SIG-M5 (cell line): ENCODE data around the gene CALML5.
"Not testable (repeated sequence)": the region's sequence is repeated elsewhere in the genome, so short reads cannot be mapped to it uniquely, and the experiment has no call there.

Experiments
- DNase-seq: peaks from one replicate; lab custom pipeline; 2025; lab: John Stamatoyannopoulos, UW

The CALML5 gene

GRCh38 chr10:5481121-5481520 is 18.2 kb downstream of the CALML5 start:
- no peak for DNase-seq

- no peak for DNase-seq
Measured at GRCh38 chr10:5480162-5480941, 19.0 kb downstream of the CALML5 start.

GRCh38 chr10:5479481-5480161 is 19.7 kb downstream of the CALML5 start:
- no peak for DNase-seq

GRCh38 chr10:5478694-5479305 is 20.6 kb downstream of the CALML5 start:
- no peak for DNase-seq

GRCh38 chr10:5477948-5478693 is 21.2 kb downstream of the CALML5 start:
- no peak for DNase-seq

GRCh38 chr10:5476918-5477525 is 22.3 kb downstream of the CALML5 start:
- DNase-seq: no peak

- not testable (repeated sequence) for DNase-seq
Measured at GRCh38 chr10:5475974-5476807, 23.2 kb downstream of the CALML5 start.

GRCh38 chr10:5475088-5475487 is 24.3 kb downstream of the CALML5 start:
- not testable (repeated sequence) for DNase-seq

- DNase-seq: not testable (repeated sequence)
Measured at GRCh38 chr10:5474642-5475041, 24.7 kb downstream of the CALML5 start.

GRCh38 chr10:5470062-5470751 is 29.2 kb downstream of the CALML5 start:
- DNase-seq: no peak

- DNase-seq: no peak
Measured at GRCh38 chr10:5469353-5470061, 29.9 kb downstream of the CALML5 start.

GRCh38 chr10:5468262-5469106 is 30.9 kb downstream of the CALML5 start:
- no peak for DNase-seq

- DNase-seq: no peak
Measured at GRCh38 chr10:5467634-5468255, 31.6 kb downstream of the CALML5 start.

- DNase-seq: no peak
Measured at GRCh38 chr10:5467207-5467535, 32.2 kb downstream of the CALML5 start.

- no peak for DNase-seq
Measured at GRCh38 chr10:5466451-5467206, 32.7 kb downstream of the CALML5 start.

GRCh38 chr10:5465976-5466450 is 33.4 kb downstream of the CALML5 start:
- no peak for DNase-seq

- no peak for DNase-seq
Measured at GRCh38 chr10:5464546-5464945, 34.8 kb downstream of the CALML5 start.
